Osteoblast (primary cell): ENCODE data around the gene CASP10. TPM values are rescaled to one million over a fixed set of nuclear protein-coding genes. Genes with fewer than 3 reads are reported as not detected.

Source experiments
- DNase-seq: peaks from one replicate; pipeline ENCODE4 v3.0.0; 2011; ENCODE audit warnings: low spot score, mixed read lengths; ENCODE audit not compliant: insufficient read length; ENCODE audit errors: missing footprints
- H2AFZ ChIP-seq: 2 replicates; pipeline ENCODE4 v1.6.0; 2011; ENCODE audit warnings: mild to moderate bottlenecking, low read length
- H3K27ac ChIP-seq: 2 replicates; pipeline ENCODE4 v1.5.1; 2011; ENCODE audit warnings: mild to moderate bottlenecking, low read depth, low read length, moderate library complexity
- H3K27me3 ChIP-seq: 2 replicates; pipeline ENCODE4 v1.6.0; 2012; ENCODE audit warnings: mild to moderate bottlenecking, control low read depth, inconsistent platforms, low read length, moderate library complexity; ENCODE audit not compliant: insufficient read depth
- H3K36me3 ChIP-seq: 2 replicates; pipeline ENCODE4 v1.5.1; 2011; ENCODE audit warnings: mild to moderate bottlenecking, low read length, control low read depth, moderate library complexity; ENCODE audit not compliant: insufficient read depth
- H3K4me1 ChIP-seq: 2 replicates; pipeline ENCODE4 v1.5.1; 2011; ENCODE audit warnings: mild to moderate bottlenecking, low read length, control low read depth, moderate library complexity; ENCODE audit not compliant: insufficient read depth
- H3K4me2 ChIP-seq: 2 replicates; pipeline ENCODE4 v1.6.0; 2011; ENCODE audit warnings: mild to moderate bottlenecking, low read length; ENCODE audit not compliant: insufficient read depth
- H3K4me3 ChIP-seq: fragments of 200-600 bp; sonication (generic); 3 replicates; pipeline ENCODE4 v1.5.1; 2012; ENCODE audit warnings: mild to moderate bottlenecking, low read length, inconsistent platforms; ENCODE audit not compliant: insufficient read depth
- H3K79me2 ChIP-seq: 2 replicates; pipeline ENCODE4 v1.6.0; 2012; ENCODE audit warnings: mild to moderate bottlenecking, low read length, control low read depth, inconsistent platforms; ENCODE audit not compliant: insufficient read depth
- H3K9me3 ChIP-seq: 2 replicates; pipeline ENCODE4 v1.5.1; 2011; ENCODE audit warnings: low read depth, low read length, control low read depth
- H4K20me1 ChIP-seq: 2 replicates; pipeline ENCODE4 v1.6.0; 2012; ENCODE audit warnings: mild to moderate bottlenecking, low read length, control low read depth; ENCODE audit not compliant: insufficient read depth
- CTCF ChIP-seq: IDR thresholded peaks from 2 replicates; pipeline ENCODE4 v1.5.1; 2011; ENCODE audit warnings: mild to moderate bottlenecking, low read depth, low read length, moderate library complexity; ENCODE audit errors: extremely low read depth
- total RNA-seq: library from RNA; depleted of rRNA; stranded (reverse); fragments of >200 nt; gene quantifications from 2 replicates; pipeline ENCODE4 v1.2.3, GENCODE V29; 2012

The CASP10 gene
- total RNA-seq, 1 donor: 3.3 TPM

GRCh38 chr2:201186982-201187381 lies 4.0 kb downstream of the CASP10 start:
- Histone ChIP-seq H3K36me3 (no peaks in the 10 kb centered on the region), H3K4me2 (no peak overlapping the region), H4K20me1 (no peaks in the 10 kb centered on the region), H2AFZ (no peak overlapping the region), H3K79me2 (no peaks in the 10 kb centered on the region), H3K4me3 (no peak overlapping the region), H3K27ac (no peak overlapping the region), H3K27me3 (no peaks in the 10 kb centered on the region), H3K9me3 (no peaks in the 10 kb centered on the region), H3K4me1 (no peaks in the 10 kb centered on the region)
- TF ChIP-seq CTCF: no peak
- DNase-seq: no peak

GRCh38 chr2:201188449-201188848 lies 5.5 kb downstream of the CASP10 start:
- H3K9me3 ChIP-seq: no peaks in the 10 kb centered on the region
- no peaks in the 10 kb centered on the region for H3K27me3 ChIP-seq
- H3K27ac ChIP-seq: no peak overlapping the region
- H2AFZ ChIP-seq: no peak overlapping the region
- no peak for DNase-seq
- no peak for TF ChIP-seq CTCF
- no peak overlapping the region for H3K4me3 ChIP-seq
- no peaks in the 10 kb centered on the region for H4K20me1 ChIP-seq
- H3K4me1 ChIP-seq: no peaks in the 10 kb centered on the region
- H3K79me2 ChIP-seq: no peaks in the 10 kb centered on the region
- no peaks in the 10 kb centered on the region for H3K36me3 ChIP-seq
- H3K4me2 ChIP-seq: no peak overlapping the region

GRCh38 chr2:201191132-201191875 lies 8.4 kb downstream of the CASP10 start:
- DNase-seq: no peak
- H3K27ac ChIP-seq: no peak overlapping the region
- no peak overlapping the region for H2AFZ ChIP-seq
- H3K4me3 ChIP-seq: no peak overlapping the region
- TF ChIP-seq CTCF: no peak
- H3K9me3 ChIP-seq: no peaks in the 10 kb centered on the region
- no peak overlapping the region for H3K4me2 ChIP-seq
- H4K20me1 ChIP-seq: no peaks in the 10 kb centered on the region
- H3K27me3 ChIP-seq: no peaks in the 10 kb centered on the region
- no peaks in the 10 kb centered on the region for H3K79me2 ChIP-seq
- no peaks in the 10 kb centered on the region for H3K4me1 ChIP-seq
- no peaks in the 10 kb centered on the region for H3K36me3 ChIP-seq

- Histone ChIP-seq H4K20me1 (no peaks in the 10 kb centered on the region), H3K4me3 (no peak overlapping the region), H3K4me1 (no peaks in the 10 kb centered on the region), H3K27ac (no peak overlapping the region), H3K9me3 (no peaks in the 10 kb centered on the region), H2AFZ (no peak overlapping the region), H3K36me3 (no peaks in the 10 kb centered on the region), H3K79me2 (no peaks in the 10 kb centered on the region), H3K27me3 (no peaks in the 10 kb centered on the region), H3K4me2 (no peak overlapping the region)
- no peak for DNase-seq
- TF ChIP-seq CTCF: no peak
These were observed 11.2 kb downstream of the CASP10 start for GRCh38 chr2:201194097-201194496.
